NCI-H187 (cell line): Measurements from ENCODE around the gene CHCHD3.

Experiments used
- DNase-seq, 2 experiments: peaks; one replicate each; lab custom pipeline; 2025; lab: John Stamatoyannopoulos, UW

Gene CHCHD3

DNA sequence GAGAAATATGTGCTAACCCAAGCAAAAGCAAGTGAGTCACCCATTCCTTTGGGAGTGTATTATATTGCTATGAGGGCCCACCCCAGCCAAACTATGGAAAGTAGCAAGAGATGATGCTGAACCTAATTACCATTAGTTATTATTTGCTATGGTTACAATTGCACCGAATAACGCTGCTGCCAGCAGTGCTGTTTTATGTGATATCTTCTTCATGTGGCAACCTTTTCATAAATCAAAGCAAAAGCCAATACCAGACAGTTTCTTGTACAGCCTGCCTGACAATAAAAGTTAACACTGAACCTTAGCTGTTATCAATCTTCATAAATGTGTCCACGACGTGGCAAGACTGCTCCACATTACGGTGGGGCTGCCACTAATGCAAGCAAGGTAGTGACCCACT, 263.9 kb downstream of the CHCHD3 start:
- DNase-seq: no peak

DNA sequence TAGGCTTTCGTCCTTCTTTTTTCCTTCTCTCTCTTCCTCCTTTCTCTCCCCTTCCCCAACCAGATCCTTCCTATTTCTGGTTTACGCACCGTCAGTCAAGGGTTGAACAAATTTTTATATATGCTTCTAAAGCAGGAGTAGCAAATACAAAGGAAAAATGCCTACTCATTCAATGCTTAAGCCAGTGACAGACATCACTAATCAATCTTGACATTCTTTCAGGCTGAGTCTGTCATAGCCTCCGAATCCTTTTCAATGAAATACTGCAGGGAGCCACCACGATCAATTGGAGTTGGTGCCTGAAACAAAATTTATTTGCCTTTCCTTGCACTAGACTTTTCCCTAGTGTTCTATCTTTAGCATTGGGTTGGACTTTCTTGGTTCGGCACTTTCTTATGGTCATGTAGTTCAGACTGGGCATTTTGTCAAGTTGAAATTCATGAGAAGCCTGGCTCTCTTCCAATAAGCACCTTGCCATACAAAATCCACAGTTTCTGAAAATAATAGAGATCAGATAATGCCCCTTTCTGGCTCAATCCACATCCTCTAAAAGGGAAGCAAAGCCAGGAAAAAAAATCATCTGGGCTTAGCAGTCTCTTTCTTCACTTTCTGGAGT, 266.1 kb downstream of the CHCHD3 start:
- no peak for DNase-seq

DNA sequence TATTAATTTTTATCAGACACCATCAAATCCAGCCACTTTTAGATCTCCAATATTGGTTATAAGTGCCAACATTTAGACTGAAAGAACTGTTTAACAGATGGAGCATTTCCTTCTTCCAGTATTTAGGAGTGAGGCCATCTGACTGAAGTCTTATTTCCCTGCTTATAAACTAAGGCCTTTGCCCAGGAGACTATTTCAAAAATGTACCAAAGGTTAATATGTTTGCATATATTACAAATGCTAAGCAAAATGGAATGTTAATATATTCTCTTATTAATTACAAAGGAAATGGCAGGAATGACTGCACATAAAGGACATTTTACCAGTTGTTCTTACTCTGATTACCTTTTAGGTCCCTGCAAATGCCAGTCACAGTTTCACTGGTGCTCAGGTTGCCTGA, 266.8 kb downstream of the CHCHD3 start:
- no peak for DNase-seq

DNA sequence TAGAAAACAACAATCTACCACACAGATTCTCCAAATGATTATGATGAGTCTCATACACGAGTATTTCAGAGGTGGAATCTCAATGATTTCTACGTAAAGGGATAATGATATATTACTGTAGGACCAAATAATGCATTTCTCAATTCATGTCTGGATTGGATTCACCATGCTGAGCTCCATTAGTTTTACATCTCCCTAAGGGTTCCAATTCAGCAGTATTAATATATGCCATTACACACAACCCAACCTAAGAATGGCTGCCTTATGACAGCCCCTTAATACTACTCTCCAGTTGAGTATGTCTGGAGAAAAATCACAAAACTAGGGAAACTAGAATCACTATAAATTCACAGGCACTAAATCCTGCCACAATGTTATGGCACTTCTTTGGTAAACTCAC, 271.3 kb downstream of the CHCHD3 start:
- no peak for DNase-seq

DNA sequence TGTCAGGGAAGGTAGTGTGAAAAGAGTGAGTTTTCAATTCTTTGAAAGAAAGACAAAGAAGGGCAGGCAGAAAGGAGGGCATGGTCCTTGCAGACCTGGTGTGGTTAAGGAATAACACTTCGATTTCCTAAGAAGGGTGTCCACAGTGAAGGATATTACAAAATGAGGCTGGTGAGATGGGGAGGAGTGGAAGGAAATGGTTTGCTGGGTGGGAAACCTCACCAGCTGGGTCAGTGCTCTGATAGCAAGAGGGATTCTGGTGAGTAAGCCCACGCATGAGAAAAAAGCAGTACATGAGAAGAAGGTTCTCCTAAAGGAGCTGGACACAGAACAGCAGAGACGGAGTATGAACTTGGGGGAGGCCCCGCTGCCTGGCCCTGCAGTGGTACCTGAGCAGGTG, 275.1 kb downstream of the CHCHD3 start:
- DNase-seq: no peak

DNA sequence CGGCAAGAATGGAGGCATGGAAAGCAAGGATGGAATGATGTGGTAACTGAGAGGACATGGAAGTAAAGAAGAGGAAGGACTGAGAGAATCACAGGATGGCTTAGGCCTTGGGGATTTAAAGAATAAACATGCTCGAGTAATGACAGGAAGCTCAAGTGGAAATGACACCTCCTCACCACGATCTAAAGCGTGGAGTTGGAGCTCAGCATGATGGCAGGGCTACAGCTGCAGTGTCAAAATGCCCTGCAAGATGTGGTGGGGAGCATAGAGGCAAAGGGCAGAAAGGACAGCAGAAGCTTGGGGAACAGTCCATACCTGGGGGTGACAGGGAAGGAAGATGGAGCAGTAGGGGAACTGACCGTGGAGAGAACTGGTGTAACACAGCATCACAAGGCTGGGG, 276.1 kb downstream of the CHCHD3 start:
- DNase-seq: no peak

DNA sequence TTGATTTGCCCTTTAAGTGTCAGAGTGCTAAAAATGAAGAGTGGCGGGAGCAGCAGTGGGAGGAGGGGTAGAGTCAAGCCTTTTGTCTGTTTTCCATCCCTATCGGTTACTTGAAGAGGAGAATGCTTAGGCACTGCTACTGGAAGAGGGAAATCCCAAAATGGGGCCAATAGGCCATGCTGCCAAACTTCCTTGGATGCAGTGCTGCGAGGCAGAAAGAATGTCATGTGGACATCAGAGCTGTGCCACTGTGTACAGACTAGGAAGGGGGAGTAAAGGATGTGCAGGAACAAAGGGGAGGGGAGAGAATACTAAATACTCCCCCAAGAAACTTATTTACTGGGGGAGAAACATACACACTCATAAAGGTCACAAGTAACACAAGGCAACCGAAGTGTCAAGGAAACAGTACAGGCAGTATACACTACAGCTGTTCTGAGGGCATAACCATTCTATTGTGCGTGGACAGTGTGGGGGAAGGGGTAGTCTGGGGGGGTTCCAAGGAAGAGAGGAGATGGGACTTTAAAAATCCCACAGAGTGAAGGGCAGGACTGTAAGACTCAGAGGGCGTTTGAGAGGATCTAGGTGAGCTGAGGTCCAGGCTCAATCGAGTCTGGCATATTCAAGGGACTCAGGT, 276.9 kb downstream of the CHCHD3 start:
- DNase-seq: no peak

DNA sequence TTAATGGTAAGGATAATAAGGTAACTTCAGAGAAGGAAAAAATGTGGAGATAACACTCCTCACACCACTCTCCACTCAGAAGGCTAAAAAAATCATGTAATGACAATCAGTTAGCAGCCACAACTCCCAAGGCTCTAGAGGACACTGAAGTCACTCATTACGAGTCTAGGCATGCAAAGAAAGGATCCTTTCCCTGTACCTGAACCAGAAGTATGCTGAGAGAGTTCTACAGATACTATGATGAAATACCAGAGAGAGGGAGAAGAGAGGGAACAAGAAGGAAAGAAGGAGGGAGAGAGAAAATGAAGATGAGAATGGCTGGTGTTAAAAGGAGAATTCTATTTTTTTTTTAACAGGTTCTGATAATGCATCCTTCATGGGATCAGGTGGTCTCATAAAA, 281.4 kb downstream of the CHCHD3 start:
- no peak for DNase-seq

DNA sequence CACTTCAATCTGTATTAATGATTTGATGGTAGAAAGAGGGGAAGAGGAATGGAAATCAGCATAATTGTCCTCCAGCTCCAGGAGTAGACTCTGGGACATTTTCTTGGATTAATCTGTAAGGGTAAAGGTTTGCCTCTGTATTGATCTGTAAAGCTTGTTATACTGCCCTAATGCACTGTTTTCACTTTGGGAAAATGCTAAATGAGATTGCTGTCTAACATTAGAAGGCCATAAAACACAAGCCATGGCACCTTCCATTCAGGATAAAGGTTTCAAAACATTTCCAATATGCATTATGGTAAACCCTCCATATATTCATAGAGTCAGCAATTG, 282.8 kb downstream of the CHCHD3 start:
- no peak for DNase-seq

DNA sequence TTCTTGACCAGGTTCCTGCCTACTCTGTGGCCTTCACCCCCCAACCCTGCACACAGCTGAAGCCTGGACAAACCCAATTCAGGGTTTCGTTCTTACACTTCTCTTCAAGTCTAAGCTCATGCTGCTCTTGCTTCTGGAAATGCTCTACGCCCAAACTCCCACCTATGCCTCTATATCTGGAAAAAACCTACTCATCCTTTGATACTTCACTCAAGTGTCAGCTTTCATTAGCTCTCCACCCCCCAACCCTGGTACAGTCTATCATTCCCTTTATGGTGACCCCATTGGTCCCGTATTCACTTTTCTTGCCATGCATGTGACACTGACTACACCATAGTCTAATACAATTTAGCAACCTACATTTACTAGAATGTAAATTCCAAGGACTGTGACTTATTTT, 284.7 kb downstream of the CHCHD3 start:
- no peak for DNase-seq

DNA sequence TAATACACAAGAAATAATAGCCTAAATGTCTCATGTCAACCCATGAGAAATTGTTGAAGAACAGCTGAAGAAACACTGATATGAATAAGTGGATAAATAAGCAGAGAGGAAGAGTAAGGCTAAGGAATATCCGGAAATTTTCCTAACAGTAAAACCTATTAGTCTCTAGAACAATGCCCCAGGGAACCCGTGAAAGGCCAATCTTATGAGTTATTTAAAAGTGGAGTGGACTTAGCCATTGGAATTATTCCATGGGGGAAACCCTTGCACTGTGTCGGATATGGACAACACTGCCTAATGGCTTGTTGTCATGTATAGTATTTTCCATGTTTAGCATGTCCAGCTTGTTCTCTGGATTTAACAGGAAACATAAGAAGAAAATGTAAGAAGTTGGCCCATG, 288.4 kb downstream of the CHCHD3 start:
- DNase-seq: no peak

DNA sequence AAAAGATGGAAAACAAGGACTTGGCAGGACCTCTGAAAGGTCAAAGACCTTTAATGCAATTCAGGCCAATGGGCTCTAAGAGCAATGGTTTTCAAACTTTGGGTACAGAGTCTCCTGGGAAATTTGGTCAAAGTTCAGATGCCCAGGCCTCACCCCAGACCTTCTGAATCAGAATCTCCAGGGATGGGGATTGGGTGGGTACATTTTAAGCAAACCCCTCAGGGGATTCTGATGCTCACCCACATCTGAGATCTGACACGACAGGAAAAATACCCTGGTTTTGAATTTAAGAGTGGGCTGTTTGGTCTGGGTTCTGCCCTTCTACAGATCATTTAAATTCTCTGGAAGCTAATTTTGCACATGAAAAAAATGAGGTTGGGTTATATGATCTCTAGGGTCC, 290.9 kb downstream of the CHCHD3 start:
- DNase-seq: no peak

DNA sequence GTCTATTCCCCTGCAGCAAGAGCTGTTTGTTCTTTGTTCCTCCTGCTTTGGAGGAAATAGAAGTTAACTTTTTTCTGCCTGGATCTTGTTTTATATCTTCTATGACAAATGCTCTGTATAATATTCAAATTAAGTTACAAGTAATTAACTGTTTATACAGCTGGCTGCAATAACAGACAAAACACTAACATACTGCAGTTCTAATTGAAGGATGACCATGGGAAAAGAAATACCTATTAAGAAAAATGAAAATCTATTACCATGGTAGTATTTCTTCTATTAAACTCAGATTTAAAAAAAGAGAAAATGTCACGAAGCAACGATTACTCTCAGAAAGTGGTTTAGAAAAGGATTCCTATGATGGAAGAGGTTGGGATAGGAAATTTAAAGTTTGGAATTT, 291.8 kb downstream of the CHCHD3 start:
- DNase-seq: no peak

DNA sequence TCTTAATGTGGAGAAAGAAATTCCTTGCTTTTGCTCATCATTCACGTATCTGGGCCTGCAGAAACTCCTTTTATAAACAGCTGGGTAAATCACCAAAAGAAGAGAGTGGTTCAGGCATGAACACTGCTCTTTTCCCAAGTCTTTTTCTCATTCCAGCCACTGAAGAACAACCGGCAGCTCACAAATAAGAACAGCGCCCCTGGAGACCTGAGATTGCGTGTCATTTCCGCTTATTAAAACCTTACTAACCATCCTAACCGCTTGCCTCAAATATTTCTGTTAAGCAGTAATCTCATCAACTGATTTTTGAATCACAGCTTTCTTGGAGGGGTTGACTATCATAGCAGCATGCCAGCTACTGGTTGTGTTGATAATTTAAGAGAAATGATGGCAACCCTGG, 292.6 kb downstream of the CHCHD3 start:
- no peak for DNase-seq

DNA sequence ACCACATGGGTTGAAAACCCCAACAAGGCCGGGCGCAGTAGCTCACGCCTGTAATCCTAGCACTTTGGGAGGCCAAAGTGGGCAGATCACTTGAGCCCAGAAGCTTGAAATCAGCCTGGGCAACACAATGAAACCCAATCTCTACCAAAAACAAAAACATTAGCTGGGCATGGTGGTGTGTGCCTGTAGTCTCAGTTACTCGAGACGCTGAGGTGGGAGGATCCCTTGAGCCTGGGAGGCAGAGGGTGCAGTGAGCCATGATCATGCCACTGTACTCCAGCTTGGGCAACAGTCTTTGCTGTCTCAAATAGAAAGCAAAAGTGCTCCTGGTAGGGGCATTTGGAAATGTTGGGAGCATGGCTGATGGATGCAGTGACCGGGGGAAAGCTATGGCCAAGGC, 296.0 kb downstream of the CHCHD3 start:
- no peak for DNase-seq

DNA sequence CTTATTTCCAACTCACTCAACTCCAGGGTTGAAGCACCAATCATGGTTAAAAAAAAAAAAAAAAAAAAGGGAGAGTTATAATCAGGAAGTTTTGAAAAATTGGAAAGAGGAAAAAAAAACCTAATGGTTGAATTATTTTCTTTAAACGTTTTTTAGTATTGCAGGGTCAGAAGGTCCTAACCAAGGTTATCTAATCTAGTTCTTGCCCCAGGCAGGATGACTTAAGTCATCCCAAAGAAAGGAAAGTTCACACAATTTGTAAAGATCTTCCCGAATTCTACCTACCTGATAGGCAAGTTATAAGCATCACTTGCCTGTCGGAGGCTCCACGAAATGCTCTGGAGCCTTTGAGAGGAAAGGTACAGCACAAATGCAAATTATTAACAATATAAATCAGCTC, 297.5 kb downstream of the CHCHD3 start:
- DNase-seq: no peak

DNA sequence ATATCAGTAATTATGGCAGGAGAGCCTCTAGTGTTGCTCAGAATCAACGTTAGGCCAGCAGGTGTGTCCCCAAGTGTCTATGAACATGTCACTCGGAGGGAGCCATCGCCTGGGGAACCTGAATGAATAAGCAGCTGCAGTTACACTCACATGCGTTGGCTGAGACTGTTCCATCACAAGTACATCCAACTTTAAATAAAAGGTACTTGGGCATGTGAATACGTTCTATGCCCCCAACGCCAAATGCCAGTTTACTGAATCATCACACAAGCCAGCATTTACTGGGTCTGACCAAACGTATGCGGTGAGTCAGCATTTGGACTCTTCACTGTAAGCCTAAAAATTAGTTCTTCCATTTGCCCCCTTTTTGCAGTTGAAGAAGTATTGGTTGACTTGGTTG, 298.1 kb downstream of the CHCHD3 start:
- no peak for DNase-seq

DNA sequence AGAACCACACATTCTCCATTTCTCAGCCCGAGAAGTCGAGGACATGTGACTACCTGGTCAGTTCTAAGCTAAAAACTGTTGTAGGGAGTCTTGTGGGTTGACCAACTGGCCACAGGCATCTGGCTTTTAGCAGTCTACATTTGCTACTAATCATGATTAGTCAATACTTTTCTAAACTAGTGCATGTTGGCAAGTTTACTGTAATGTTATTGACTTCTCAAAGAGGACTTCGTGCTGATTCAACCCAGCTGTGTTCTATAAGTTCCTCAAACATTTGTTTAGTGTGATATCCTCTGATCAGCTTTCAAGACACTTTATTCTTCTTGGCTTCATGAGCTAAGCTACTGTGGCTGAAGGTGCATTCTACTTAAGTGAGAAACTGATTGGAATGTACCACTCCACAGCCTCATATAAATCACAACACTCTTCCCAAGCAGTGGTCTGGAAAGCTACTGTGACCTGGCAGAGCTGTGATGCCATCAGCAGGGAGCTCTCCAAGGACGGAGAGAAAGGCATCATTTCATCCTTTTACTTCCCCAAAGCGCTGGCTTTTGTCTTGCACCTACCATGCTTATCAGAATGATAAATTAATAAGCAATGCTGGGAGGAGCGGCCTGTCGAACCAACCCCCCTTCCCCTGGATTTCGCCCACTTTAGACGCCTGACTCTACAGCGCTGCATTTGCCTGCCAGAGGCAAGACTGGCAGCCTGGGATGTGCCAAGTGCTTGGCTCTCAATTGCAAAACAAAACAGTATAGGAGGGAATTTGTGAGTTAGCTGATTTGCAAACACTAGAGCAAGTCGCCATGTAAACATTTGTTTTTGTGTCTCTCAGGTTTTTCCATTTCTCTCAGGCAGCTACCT, 298.9 kb downstream of the CHCHD3 start:
- DNase-seq: no peak

DNA sequence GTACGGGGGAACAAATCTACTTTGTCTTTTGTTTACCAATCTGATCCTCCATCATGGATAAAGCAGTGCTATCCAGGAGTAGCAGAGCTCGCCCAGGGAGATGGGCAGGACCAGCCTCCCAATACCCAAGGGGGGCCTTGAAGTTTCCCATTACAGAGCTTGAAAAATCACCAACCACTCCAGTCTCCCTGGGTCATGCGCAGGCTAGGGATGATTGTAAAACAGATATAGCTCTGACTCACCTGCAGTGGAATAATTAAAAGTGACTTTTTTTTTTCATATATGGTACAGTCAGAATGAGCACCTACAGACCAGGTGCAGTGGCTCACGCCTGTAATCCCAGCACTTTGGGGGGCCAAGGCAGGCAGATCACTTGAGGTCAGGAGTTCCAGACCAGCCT, 301.1 kb downstream of the CHCHD3 start:
- no peak for DNase-seq

DNA sequence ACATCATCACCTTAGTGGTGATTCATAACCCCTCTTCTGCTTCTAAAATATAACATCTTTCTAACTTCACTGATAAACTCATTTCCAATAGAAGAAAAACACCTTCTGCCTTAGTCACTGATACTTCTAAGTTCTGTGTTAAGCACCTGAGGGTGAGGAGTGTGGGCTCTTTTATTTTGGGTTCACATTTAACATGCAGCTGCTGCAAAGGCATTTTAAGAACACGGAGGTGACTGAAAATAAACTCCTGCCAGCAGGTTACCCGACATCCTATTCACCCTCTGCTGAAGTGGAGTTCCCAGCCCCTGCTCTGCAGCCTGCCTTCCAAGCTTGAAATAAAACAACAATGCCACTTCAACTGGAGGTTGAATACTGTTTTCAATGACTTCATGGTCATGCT, 302.7 kb downstream of the CHCHD3 start:
- DNase-seq: peak; percentile 54 to 79

DNA sequence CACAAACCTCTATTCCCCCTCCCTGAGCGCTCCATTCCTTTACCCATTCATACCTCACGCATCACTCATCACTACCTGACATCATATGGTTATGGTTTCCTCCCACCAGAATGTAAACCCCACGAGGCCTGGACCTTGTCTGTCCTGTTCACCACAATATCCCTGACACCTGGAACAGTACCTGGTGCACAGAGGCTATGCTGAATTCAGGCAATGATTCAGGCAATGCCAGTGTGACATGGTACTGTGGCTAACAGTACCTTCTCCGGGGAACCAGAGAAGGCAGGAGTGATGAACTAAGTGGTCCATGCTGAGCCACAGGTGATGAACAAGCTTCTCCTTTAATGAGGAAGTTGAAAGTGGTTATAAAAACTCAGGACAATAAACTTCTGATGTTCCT, 303.1 kb downstream of the CHCHD3 start:
- DNase-seq: no peak

DNA sequence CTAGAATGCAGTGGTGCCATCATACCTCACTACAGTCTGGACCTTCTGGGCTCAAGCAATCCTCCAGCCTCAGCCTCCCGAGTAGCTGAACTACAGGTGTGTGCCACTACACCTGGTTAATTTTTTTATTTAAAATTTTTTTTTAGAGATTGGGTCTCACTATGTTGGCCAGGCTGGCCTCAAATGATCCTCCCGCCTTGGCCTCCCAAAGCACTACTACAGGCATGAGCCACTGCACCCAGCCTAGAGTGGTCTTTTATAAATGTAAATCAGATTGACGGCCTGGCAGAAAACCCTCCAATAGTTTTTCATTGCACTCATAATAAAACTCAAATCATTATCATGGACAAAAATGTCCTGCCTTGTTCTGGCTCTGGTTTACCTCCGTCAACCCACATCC, 303.9 kb downstream of the CHCHD3 start:
- DNase-seq: no peak

DNA sequence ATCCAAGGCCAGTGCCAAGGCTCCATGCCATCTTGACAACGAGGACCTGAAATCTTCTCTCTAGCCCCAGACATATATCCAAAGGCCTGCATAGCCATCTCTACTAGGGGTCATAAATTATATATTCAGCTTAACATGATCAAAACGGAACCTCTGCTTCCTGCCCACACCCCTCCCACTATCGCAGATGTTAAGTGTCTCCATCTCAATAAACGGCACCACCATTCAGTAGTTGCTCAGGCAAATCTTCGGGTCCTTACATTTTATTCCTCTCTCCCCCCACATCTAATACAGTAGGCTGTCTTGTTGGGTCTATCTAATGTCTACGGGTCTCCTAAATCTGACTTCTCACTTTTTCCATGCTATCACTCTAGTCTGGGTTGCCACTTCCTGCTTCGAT, 304.5 kb downstream of the CHCHD3 start:
- DNase-seq: no peak
